B cell (primary cell): Measurements from ENCODE around the gene CD300H. TPM values are rescaled to one million over a fixed set of nuclear protein-coding genes. Genes with fewer than 3 reads are reported as not detected.

ENCODE experiments used
- ATAC-seq: fragments of 200-7000 bp; cut with Tn5 transposase; one replicate; pipeline ENCODE4 v1.10.0; 2021; ENCODE audit warnings: low read depth, mild to moderate bottlenecking, moderate number of reproducible peaks, moderate library complexity
- CTCF ChIA-PET: fragments of 350-600 bp; sonication (Branson Sonifier 250); formaldehyde crosslinking; loops from one replicate; lab custom pipeline; 2021; ENCODE audit warnings: antibody characterized with exemption, inconsistent platforms; lab: Charles Lee
- POLR2A ChIA-PET: fragments of 350-600 bp; sonication (Branson Sonifier 250); formaldehyde crosslinking; loops from one replicate; lab custom pipeline; 2021; ENCODE audit warnings: antibody characterized with exemption; lab: Charles Lee
- DNase-seq: peaks from one replicate; pipeline ENCODE4 v3.0.0; 2013
- H2AFZ ChIP-seq: 2 replicates; pipeline ENCODE4 v1.6.1; 2012; ENCODE audit warnings: mild to moderate bottlenecking, low read depth, low read length; ENCODE audit not compliant: insufficient read depth, poor library complexity, severe bottlenecking
- H3K27ac ChIP-seq, 2 donors: 1 replicate in 1 of 2; 2 replicates in 1 of 2; pipeline ENCODE4 v1.5.1; 2012 to 2013; ENCODE audit warnings: low read length in 2 of 2, mild to moderate bottlenecking in 2 of 2, moderate library complexity in 1 of 2
- H3K27me3 ChIP-seq, 4 experiments: fragments of 200-600 bp in 1 of 4; sonication (generic) in 1 of 4; replicated peaks in 1 of 4; 1 replicate in 2 of 4; 2 replicates in 2 of 4; pipeline versions ENCODE4 v1.6.1 to v1.7.0; 2013 to 2016; ENCODE audit warnings: low read length in 3 of 4, mild to moderate bottlenecking in 2 of 4, mixed read lengths in 1 of 4, moderate library complexity in 1 of 4; ENCODE audit not compliant: insufficient read depth in 4 of 4, control insufficient read depth in 3 of 4; ENCODE audit errors: control extremely low read depth in 1 of 4
- H3K36me3 ChIP-seq, 2 experiments: replicated peaks in 1 of 2; 1 replicate in 1 of 2; 2 replicates in 1 of 2; pipeline versions ENCODE4 v1.6.1 to v1.7.1; 2013; ENCODE audit warnings: low read length in 1 of 2; ENCODE audit not compliant: insufficient read depth in 2 of 2, control insufficient read depth in 1 of 2; ENCODE audit errors: control extremely low read depth in 1 of 2, extremely low read depth in 1 of 2
- H3K4me1 ChIP-seq, 2 donors: fragments of 200-600 bp in 1 of 2; sonication (generic) in 1 of 2; 1 replicate in 1 of 2; 2 replicates in 1 of 2; pipeline versions ENCODE4 v1.5.1 to v1.6.1; 2013 to 2017; ENCODE audit warnings: low read length in 2 of 2; ENCODE audit not compliant: control insufficient read depth in 2 of 2, insufficient read depth in 2 of 2
- H3K4me2 ChIP-seq: replicated peaks from 2 replicates; pipeline ENCODE3; 2012; ENCODE audit warnings: mild to moderate bottlenecking, low read depth, low read length; ENCODE audit not compliant: poor library complexity, severe bottlenecking
- H3K4me3 ChIP-seq, 5 experiments: fragments of 200-600 bp in 1 of 5; sonication (generic) in 1 of 5; 1 replicate in 3 of 5; 2 replicates in 2 of 5; pipeline versions ENCODE4 v1.5.1 to v1.7.0; 2011 to 2016; ENCODE audit warnings: low read length in 4 of 5, mild to moderate bottlenecking in 4 of 5, low read depth in 2 of 5, control low read depth in 1 of 5, moderate library complexity in 1 of 5; ENCODE audit not compliant: insufficient read depth in 1 of 5; ENCODE audit errors: control extremely low read depth in 1 of 5, extremely low read depth in 1 of 5
- H3K79me2 ChIP-seq: fragments of 200-600 bp; sonication (generic); one replicate; pipeline ENCODE4 v1.6.0; 2016; ENCODE audit warnings: low read length; ENCODE audit not compliant: control insufficient read depth, insufficient read depth
- H3K9ac ChIP-seq: fragments of 200-600 bp; sonication (generic); 2 replicates; pipeline ENCODE4 v1.6.1; 2017; ENCODE audit warnings: mild to moderate bottlenecking, low read length, moderate library complexity
- H3K9me3 ChIP-seq, 3 donors: one replicate each; pipeline versions ENCODE4 v1.6.1 to v1.7.1; 2013; ENCODE audit warnings: low read length in 2 of 3; ENCODE audit not compliant: control insufficient read depth in 2 of 3, insufficient read depth in 1 of 3; ENCODE audit errors: control extremely low read depth in 1 of 3
- H4K20me1 ChIP-seq: 2 replicates; pipeline ENCODE4 v1.6.0; 2012; ENCODE audit warnings: mild to moderate bottlenecking, low read length; ENCODE audit not compliant: insufficient read depth, control insufficient read depth, poor library complexity, severe bottlenecking
- H3K27ac Mint-ChIP-seq: one replicate; pipeline ENCODE4 v1.8.0; 2021; ENCODE audit warnings: mixed read lengths
- H3K27me3 Mint-ChIP-seq: one replicate; pipeline ENCODE4 v1.8.0; 2021; ENCODE audit warnings: mixed read lengths
- H3K4me1 Mint-ChIP-seq: one replicate; pipeline ENCODE4 v1.8.0; 2021; ENCODE audit warnings: mixed read lengths
- H3K4me3 Mint-ChIP-seq: one replicate; pipeline ENCODE4 v1.8.0; 2021; ENCODE audit warnings: mixed read lengths
- H3K9me3 Mint-ChIP-seq: one replicate; pipeline ENCODE4 v1.8.0; 2022; ENCODE audit warnings: mixed read lengths; ENCODE audit not compliant: insufficient read depth
- CTCF ChIP-seq: fragments of 200-600 bp; IDR thresholded peaks from one replicate; pipeline ENCODE4 v1.8.0; 2022; ENCODE audit warnings: antibody characterized with exemption, mild to moderate bottlenecking
- EZH2 ChIP-seq: IDR thresholded peaks from 2 replicates; pipeline ENCODE4 v1.6.1; 2012; ENCODE audit warnings: borderline replicate concordance, low read depth, mild to moderate bottlenecking, moderate library complexity, low read length; ENCODE audit not compliant: insufficient read depth, poor library complexity, severe bottlenecking
- WGBS: methylation state at CpG from one replicate; pipeline ENCODE4 v1.1.5; 2013; ENCODE audit warnings: missing lambda C conversion rate; ENCODE audit not compliant: insufficient coverage; 5-methylcytosine and 5-hydroxymethylcytosine counted together
- intact Hi-C: fragments of 100-400 bp; cut with micrococcal nuclease; formaldehyde crosslinking; loops from one replicate; pipeline ENCODE4 v1.10.0; 2022
- polyA plus RNA-seq: library from polyadenylated mRNA; depleted of rRNA; stranded (reverse); fragments of >200 nt; gene quantifications from 2 replicates; pipeline ENCODE4 v1.2.3, GENCODE V29; 2012
- total RNA-seq, 2 donors: library from RNA; stranded (reverse); fragments of 120-200 nt in 1 of 2; gene quantifications; 1 replicate in 1 of 2; 2 replicates in 1 of 2; pipeline versions ENCODE4 v1.2.3 to v1.2.4, GENCODE V29; 2013 to 2022

Gene CD300H
- total and polyA plus RNA-seq, 2 donors (not counting 1 experiment from before 2014, with no cell fraction given), result 0.58 TPM; not detected in 1

GRCh38 chr17:74597069-74597790 is 29.9 kb upstream of the CD300H start:
- Mint-ChIP-seq H3K4me1 (peaks cover 31% of the 10 kb centered on the region), H3K27me3 (peaks cover 4% of the 10 kb centered on the region), H3K27ac (no peak overlapping the region), H3K4me3 (no peak overlapping the region), H3K9me3 (no peaks in the 10 kb centered on the region)
- intact Hi-C loops, result no loop called here
- no peak for DNase-seq
- Histone ChIP-seq H3K9me3 (peaks cover 0 to 10% (median 4%) of the 10 kb centered on the region in 3 donors), H4K20me1 (no peaks in the 10 kb centered on the region), H3K36me3 (no peaks in the 10 kb centered on the region), H3K9ac (no peak overlapping the region), H3K79me2 (no peaks in the 10 kb centered on the region), H3K4me2 (no peak overlapping the region), H3K4me3 (no peak overlapping the region), H3K27ac (no peak overlapping the region), H2AFZ (no peak overlapping the region), H3K4me1 (peaks cover 24 to 25% of the 10 kb centered on the region in 2 donors), H3K27me3 (peaks cover 0 to 2% (median 0%) of the 10 kb centered on the region in 4 experiments)
- POLR2A ChIA-PET, result no interaction called here
- CTCF ChIA-PET, result interaction anchor here (0.6 kb wide), 1 partner anchor 156 kb away, joined by 3 read pairs; no protein-coding TSS in a partner anchor
- ATAC-seq, result no peak
- TF ChIP-seq CTCF, result no peak
- no peak for TF ChIP-seq EZH2
- 66% methylated on average over 2 of the region's 8 CpGs for WGBS
